ENCODE results near the gene FBLN1.

GRCh38 chr22:45639747-45640102 lies 137.0 kb downstream of the FBLN1 start:
- TF ChIP-seq CTCF (IDR thresholded peaks at IDR 0.05; ENCODE audit: poor library complexity, severe bottlenecking) (no peak), RAD21 (conservative IDR thresholded peaks at IDR 0.05) (no peak), REST (IDR thresholded peaks at IDR 0.05; ENCODE audit: borderline replicate concordance) (no peak), EZH2 (IDR thresholded peaks at IDR 0.05; ENCODE audit: borderline replicate concordance, insufficient read depth, low read length, poor library complexity, severe bottlenecking) (no peak), MXI1 (conservative IDR thresholded peaks at IDR 0.05; ENCODE audit: poor library complexity, severe bottlenecking) (no peak)

Data from neural cell (in vitro differentiated cells).